HG03378 (cell line): ENCODE results near the gene MAGEA10.
"Not testable (repeated sequence)": the region's sequence is repeated elsewhere in the genome, so short reads cannot be mapped to it uniquely, and the experiment has no call there.

ENCODE experiments used
- ATAC-seq: cut with Tn5 transposase; IDR thresholded peaks from one replicate; pipeline ENCODE4 v1.9.1; 2021; ENCODE audit warnings: mild to moderate bottlenecking, moderate library complexity; ENCODE audit not compliant: unreplicated experiment

The MAGEA10 gene

GRCh38 chrX:152138388-152138784 is at the start of gene MAGEA10:
Gene MAGEA10, minus strand, starts transcription at chrX:152138577. Its CDS starts 2,957 bp downstream, at chrX:152135620.
- no peak for ATAC-seq

GRCh38 chrX:152177497-152178269 is 39.3 kb upstream of the MAGEA10 start:
- ATAC-seq, result no peak

GRCh38 chrX:152177052-152177451 is 38.7 kb upstream of the MAGEA10 start:
- ATAC-seq, result no peak

GRCh38 chrX:152175892-152176291 is 37.5 kb upstream of the MAGEA10 start:
- ATAC-seq, result not testable (repeated sequence)

GRCh38 chrX:152173923-152174322 is 35.5 kb upstream of the MAGEA10 start:
- ATAC-seq, result not testable (repeated sequence)

GRCh38 chrX:152170621-152171020 is 32.2 kb upstream of the MAGEA10 start:
- ATAC-seq, result no peak

GRCh38 chrX:152165033-152165743 is 26.8 kb upstream of the MAGEA10 start:
- no peak for ATAC-seq

GRCh38 chrX:152157042-152157441 is 18.7 kb upstream of the MAGEA10 start:
- no peak for ATAC-seq

- no peak for ATAC-seq
Measured at GRCh38 chrX:152155766-152156310, 17.5 kb upstream of the MAGEA10 start.

GRCh38 chrX:152154050-152154449 is 15.7 kb upstream of the MAGEA10 start:
- no peak for ATAC-seq

- ATAC-seq, result no peak
Measured at GRCh38 chrX:152151256-152151655, 12.9 kb upstream of the MAGEA10 start.

- no peak for ATAC-seq
Measured at GRCh38 chrX:152149648-152150047, 11.3 kb upstream of the MAGEA10 start.

- no peak for ATAC-seq
Measured at GRCh38 chrX:152139589-152139988, 1.2 kb upstream of the MAGEA10 start.

GRCh38 chrX:152137771-152138387 is 498 bp downstream of the MAGEA10 start:
- ATAC-seq, result no peak

- no peak for ATAC-seq
Measured at GRCh38 chrX:152136312-152136711, 2.1 kb downstream of the MAGEA10 start.

- ATAC-seq, result no peak
Measured at GRCh38 chrX:152131525-152131924, 6.9 kb downstream of the MAGEA10 start.

- not testable (repeated sequence) for ATAC-seq
Measured at GRCh38 chrX:152129069-152129844, 9.1 kb downstream of the MAGEA10 start.

- no peak for ATAC-seq
Measured at GRCh38 chrX:152117305-152117704, 21.1 kb downstream of the MAGEA10 start.

- ATAC-seq, result no peak
Measured at GRCh38 chrX:152108527-152108926, 29.9 kb downstream of the MAGEA10 start.

- ATAC-seq, result no peak
Measured at GRCh38 chrX:152103866-152104265, 34.5 kb downstream of the MAGEA10 start.

- no peak for ATAC-seq
Measured at GRCh38 chrX:152086141-152086540, 52.2 kb downstream of the MAGEA10 start.
